ENCODE data around the gene RPS4Y1.

GRCh38 chrY:2887386-2887785 is 46.0 kb downstream of the RPS4Y1 start:
- no peak for TF ChIP-seq CTCF (IDR thresholded peaks at IDR 0.05; ENCODE audit: insufficient read depth, low read length, poor library complexity, severe bottlenecking)
- no peak for TF ChIP-seq EZH2phosphoT487 (conservative IDR thresholded peaks at IDR 0.05; ENCODE audit: low read length)
